ENCODE data around the gene UBAP2.
"Not testable (repeated sequence)": the region's sequence is repeated elsewhere in the genome, so short reads cannot be mapped to it uniquely, and the experiment has no call there.

Gene UBAP2

GRCh38 chr9:34046784-34047379 is 1.8 kb downstream of the UBAP2 start:
- DNase-seq = no peak

GRCh38 chr9:34045903-34046302 is 2.8 kb downstream of the UBAP2 start:
- DNase-seq = no peak

GRCh38 chr9:34042074-34042473 is 6.6 kb downstream of the UBAP2 start:
- DNase-seq = not testable (repeated sequence)

GRCh38 chr9:34038851-34039250 is 9.8 kb downstream of the UBAP2 start:
- not testable (repeated sequence) for DNase-seq

- DNase-seq = no peak
Observed at GRCh38 chr9:34037626-34038025, 11.1 kb downstream of the UBAP2 start.

GRCh38 chr9:34036625-34037024 is 12.1 kb downstream of the UBAP2 start:
- no peak for DNase-seq

GRCh38 chr9:34035656-34036055 is 13.0 kb downstream of the UBAP2 start:
- DNase-seq = no peak

GRCh38 chr9:34034698-34035065 is 14.0 kb downstream of the UBAP2 start:
- no peak for DNase-seq

- DNase-seq = no peak
Observed at GRCh38 chr9:34032631-34033030, 16.1 kb downstream of the UBAP2 start.

GRCh38 chr9:34027845-34028574 is 20.7 kb downstream of the UBAP2 start:
- DNase-seq = no peak

GRCh38 chr9:34025811-34026210 is 22.9 kb downstream of the UBAP2 start:
- no peak for DNase-seq

GRCh38 chr9:34025062-34025461 is 23.6 kb downstream of the UBAP2 start:
- DNase-seq = no peak

GRCh38 chr9:34024476-34024875 is 24.2 kb downstream of the UBAP2 start:
- not testable (repeated sequence) for DNase-seq

- no peak for DNase-seq
Observed at GRCh38 chr9:34016149-34016548, 32.5 kb downstream of the UBAP2 start.

GRCh38 chr9:34010979-34011378 is 37.7 kb downstream of the UBAP2 start:
- no peak for DNase-seq

- no peak for DNase-seq
Observed at GRCh38 chr9:34001951-34002350, 46.7 kb downstream of the UBAP2 start.

GRCh38 chr9:34001298-34001697 is 47.4 kb downstream of the UBAP2 start:
- DNase-seq = no peak

GRCh38 chr9:33995449-33995848 is 53.2 kb downstream of the UBAP2 start:
- no peak for DNase-seq

- no peak for DNase-seq
Observed at GRCh38 chr9:33993104-33993503, 55.6 kb downstream of the UBAP2 start.

GRCh38 chr9:33992632-33993031 is 56.1 kb downstream of the UBAP2 start:
- no peak for DNase-seq

- no peak for DNase-seq
Observed at GRCh38 chr9:33988219-33988890, 60.3 kb downstream of the UBAP2 start.

GRCh38 chr9:33976414-33976813 is 72.3 kb downstream of the UBAP2 start:
- DNase-seq = no peak

GRCh38 chr9:33972698-33973097 is 76.0 kb downstream of the UBAP2 start:
- DNase-seq = no peak

- no peak for DNase-seq
Observed at GRCh38 chr9:33964086-33964768, 84.5 kb downstream of the UBAP2 start.
